ENCODE results near the gene KCNN2.

KCNN2 gene

DNA sequence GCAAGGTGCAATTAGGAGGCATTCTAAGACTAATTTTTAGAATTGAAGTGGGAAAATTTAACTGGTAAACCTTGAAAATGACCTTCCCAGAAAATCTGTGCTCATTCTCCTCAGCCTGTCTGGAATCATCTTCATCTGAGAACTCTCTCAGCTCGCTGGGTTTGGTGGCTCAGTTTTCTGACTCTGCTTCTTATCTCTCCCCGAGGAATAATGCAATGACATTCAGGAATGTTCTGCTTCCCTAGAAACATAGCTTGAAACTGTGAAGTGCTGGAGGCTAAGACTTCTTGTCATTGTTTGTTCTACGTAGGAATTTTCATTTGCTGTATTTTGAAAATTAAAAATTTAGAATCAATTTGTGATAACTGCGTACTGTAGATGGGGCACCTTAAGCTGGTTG, 86.6 kb downstream of the KCNN2 start:
- peak; percentile 15 for DNase-seq (ENCODE audit: low read depth)
- no peak for TF ChIP-seq CTCF (IDR thresholded peaks at IDR 0.05; ENCODE audit: low read length, missing control alignments)
- no peak overlapping the region for H3K4me3 ChIP-seq (replicated peaks; ENCODE audit: low read depth, low read length)

GRCh38 chr5:114449860-114450421, 88.1 kb downstream of the KCNN2 start:
- peak; percentile 86 for TF ChIP-seq CTCF (IDR thresholded peaks at IDR 0.05; ENCODE audit: low read length, missing control alignments)
- no peak overlapping the region for H3K4me3 ChIP-seq (replicated peaks; ENCODE audit: low read depth, low read length)
- peak; percentile 68 for DNase-seq (ENCODE audit: low read depth)

- no peak for TF ChIP-seq CTCF (IDR thresholded peaks at IDR 0.05; ENCODE audit: low read length, missing control alignments)
- DNase-seq (ENCODE audit: low read depth), result peak; percentile 5
- H3K4me3 ChIP-seq (replicated peaks; ENCODE audit: low read depth, low read length), result no peak overlapping the region
These were observed 88.6 kb downstream of the KCNN2 start for GRCh38 chr5:114450437-114450836.

DNA sequence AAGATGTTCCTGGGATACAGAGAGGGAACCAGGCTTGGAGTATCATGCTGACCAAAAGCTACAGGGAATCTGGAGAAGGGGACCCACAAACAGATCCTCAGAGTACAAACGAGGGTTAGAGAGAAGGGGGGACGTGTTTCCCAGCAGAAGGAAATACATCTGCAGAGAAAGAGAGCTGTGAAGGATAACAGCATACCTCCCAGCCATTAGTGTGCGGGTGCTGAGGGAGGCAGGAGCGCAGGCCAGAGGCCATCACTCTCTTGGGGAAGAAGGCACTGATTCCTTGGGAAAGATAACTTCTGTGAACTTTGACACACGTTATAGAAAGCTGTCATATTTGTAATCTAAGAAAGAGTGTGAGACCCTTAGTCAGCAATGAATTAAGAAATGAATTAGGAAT, 96.9 kb downstream of the KCNN2 start:
- no peak overlapping the region for H3K4me3 ChIP-seq (replicated peaks; ENCODE audit: low read depth, low read length)
- TF ChIP-seq CTCF (IDR thresholded peaks at IDR 0.05; ENCODE audit: low read length, missing control alignments), result no peak
- no peak for DNase-seq (ENCODE audit: low read depth)

DNA sequence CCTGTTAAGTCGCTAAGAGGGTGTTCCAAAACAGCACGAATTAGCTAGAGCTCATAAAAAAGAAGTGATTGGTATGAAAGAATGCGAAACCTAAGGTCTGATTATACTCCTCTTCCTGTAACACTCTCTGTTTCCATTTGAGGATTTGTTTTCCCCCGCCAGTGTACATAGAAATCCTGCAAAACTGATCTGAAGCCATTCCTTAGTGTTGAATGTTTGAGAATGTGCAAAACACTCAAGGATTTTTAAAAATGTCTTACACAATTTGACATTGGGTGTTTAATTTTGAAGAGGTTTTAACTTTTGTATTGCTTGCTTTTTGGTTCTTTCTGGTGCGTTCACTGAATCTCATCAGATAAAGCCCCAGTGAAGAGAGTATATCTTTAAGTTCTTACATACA, 105.3 kb downstream of the KCNN2 start:
- H3K4me3 ChIP-seq (replicated peaks; ENCODE audit: low read depth, low read length), result no peak overlapping the region
- TF ChIP-seq CTCF (IDR thresholded peaks at IDR 0.05; ENCODE audit: low read length, missing control alignments), result no peak
- DNase-seq (ENCODE audit: low read depth), result no peak

DNA sequence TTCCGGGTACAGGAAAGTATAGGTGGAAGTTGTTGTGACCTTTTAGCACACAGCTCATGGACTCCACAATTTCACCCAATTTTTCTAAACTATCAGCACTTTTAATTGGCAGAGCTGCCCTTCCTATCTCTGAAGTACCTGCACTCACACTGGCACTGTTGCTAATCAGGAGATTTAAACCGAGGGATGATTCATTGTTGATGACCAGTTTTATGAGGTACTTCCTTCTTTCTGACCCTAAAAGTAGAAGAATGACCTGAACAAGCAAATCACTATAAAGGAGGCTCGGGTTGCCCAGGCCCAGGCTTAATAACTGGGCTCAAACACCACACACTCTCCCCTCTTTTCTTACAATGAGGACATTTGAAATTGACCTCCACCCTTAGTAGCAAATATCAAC, 105.9 kb downstream of the KCNN2 start:
- DNase-seq (ENCODE audit: low read depth), result no peak
- H3K4me3 ChIP-seq (replicated peaks; ENCODE audit: low read depth, low read length), result no peak overlapping the region
- no peak for TF ChIP-seq CTCF (IDR thresholded peaks at IDR 0.05; ENCODE audit: low read length, missing control alignments)

GRCh38 chr5:114469372-114469771, 107.5 kb downstream of the KCNN2 start:
- DNase-seq (ENCODE audit: low read depth), result no peak
- H3K4me3 ChIP-seq (replicated peaks; ENCODE audit: low read depth, low read length), result no peak overlapping the region
- TF ChIP-seq CTCF (IDR thresholded peaks at IDR 0.05; ENCODE audit: low read length, missing control alignments), result no peak
